Measurements from ENCODE around the gene B4GAT1. TPM values are rescaled to one million over a fixed set of nuclear protein-coding genes. Genes with fewer than 3 reads are reported as not detected.
"Not testable (repeated sequence)": the region's sequence is repeated elsewhere in the genome, so short reads cannot be mapped to it uniquely, and the experiment has no call there.

The B4GAT1 gene
- total and polyA plus RNA-seq, 4 experiments from 2014 or later, result 9.7 to 12.7 (median 11.0) TPM

DNA sequence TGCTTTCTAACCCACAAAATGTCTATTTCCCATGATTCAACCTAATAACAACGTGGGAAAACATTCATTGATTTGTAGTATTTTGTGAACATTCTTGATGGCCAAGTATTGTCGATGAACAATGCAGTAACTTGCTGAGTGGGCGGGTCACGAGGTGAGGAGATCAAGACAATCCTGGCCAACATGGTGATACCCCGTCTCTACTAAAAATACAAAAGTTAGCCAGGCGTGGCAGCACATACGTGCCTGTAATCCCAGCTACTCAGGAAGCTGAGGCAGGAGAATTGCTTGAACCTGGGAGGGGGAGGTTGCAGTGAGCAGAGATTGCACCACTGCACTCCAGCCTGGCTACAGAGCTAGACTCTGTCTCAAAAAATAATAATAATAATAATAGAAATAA, 32.8 kb upstream of the B4GAT1 start:
- H3K27me3 Mint-ChIP-seq; H3K27ac Mint-ChIP-seq; H3K4me1 ChIP-seq (ENCODE audit: insufficient read depth, low read length); H3K36me3 Mint-ChIP-seq; H3K4me3 Mint-ChIP-seq; H3K4me3 ChIP-seq (ENCODE audit: low read length in 2 of 2); DNase-seq; intact Hi-C loops (cut with micrococcal nuclease); POLR2A ChIA-PET (ENCODE audit: partially characterized antibody); H3K4me1 Mint-ChIP-seq; H3K27ac ChIP-seq (ENCODE audit: low read depth, low read length); H3K27me3 ChIP-seq (ENCODE audit: insufficient read depth, low read length); H3K9me3 Mint-ChIP-seq; H3K9me3 ChIP-seq (ENCODE audit: control insufficient read depth in 1 of 2, low read length in 2 of 2); H3K36me3 ChIP-seq (ENCODE audit: insufficient read depth, low read length): not testable (repeated sequence)
- CTCF ChIA-PET (ENCODE audit: partially characterized antibody), result interaction anchor here (0.7 to 5.2 kb wide), 4 partner anchors 10 to 475 kb away, joined by 3 to 40 read pairs (median 6); no protein-coding TSS in a partner anchor

DNA sequence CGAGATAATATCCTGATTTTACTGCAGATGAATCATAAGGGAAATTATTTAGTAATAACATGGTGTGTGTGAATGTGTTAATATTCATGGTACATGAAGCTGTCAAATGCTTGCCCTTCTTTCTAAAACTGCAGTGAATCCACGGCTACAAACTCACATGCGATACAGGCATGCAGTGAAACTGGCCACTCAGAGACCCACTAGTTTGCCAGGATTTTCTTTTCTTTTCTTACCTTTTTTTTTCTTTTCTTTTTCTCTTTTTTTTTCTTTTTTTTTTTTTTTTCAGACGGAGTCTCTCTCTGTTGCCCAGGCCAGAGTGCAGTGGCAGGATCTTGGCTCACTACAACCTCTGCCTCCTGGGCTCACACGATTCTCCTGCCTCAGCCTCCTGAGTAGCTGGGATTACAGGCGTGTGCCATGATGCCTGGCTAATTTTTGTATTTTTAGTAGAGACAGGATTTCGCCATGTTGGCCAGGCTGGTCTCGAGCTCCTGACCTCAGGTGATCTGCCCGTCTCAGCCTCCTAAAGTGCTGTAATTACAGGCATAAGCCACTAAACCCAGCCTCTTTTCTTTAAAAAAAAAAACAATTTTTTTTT, 26.4 kb upstream of the B4GAT1 start:
- H3K27ac ChIP-seq (ENCODE audit: low read depth, low read length); H3K9me3 Mint-ChIP-seq; POLR2A ChIA-PET (ENCODE audit: partially characterized antibody); H3K27me3 ChIP-seq (ENCODE audit: insufficient read depth, low read length); H3K27me3 Mint-ChIP-seq; H3K4me3 ChIP-seq (ENCODE audit: low read length in 2 of 2); H3K36me3 ChIP-seq (ENCODE audit: insufficient read depth, low read length); H3K36me3 Mint-ChIP-seq; H3K9me3 ChIP-seq (ENCODE audit: control insufficient read depth in 1 of 2, low read length in 2 of 2); DNase-seq: not testable (repeated sequence)
- Mint-ChIP-seq H3K4me3 (peak overlapping the region in 3 of 8 donors; percentile 7 to 51 (median 40)), H3K4me1 (peaks cover 5 to 17% (median 12%) of the 10 kb centered on the region in 4 donors), H3K27ac (peak overlapping the region in 3 of 7 donors; percentile 29 to 83 (median 62))
- intact Hi-C loops (cut with micrococcal nuclease), result loop anchor here (2.0 kb wide), 2 partner anchors 13 to 29 kb away; partner anchors contain the start of gene BRMS1
- H3K4me1 ChIP-seq (ENCODE audit: insufficient read depth, low read length), result peaks cover 12% of the 10 kb centered on the region
- CTCF ChIA-PET (ENCODE audit: partially characterized antibody), result interaction anchor here (1.3 to 7.2 kb wide), 4 partner anchors 10 to 62 kb away, joined by 3 to 69 read pairs (median 8); no protein-coding TSS in a partner anchor

DNA sequence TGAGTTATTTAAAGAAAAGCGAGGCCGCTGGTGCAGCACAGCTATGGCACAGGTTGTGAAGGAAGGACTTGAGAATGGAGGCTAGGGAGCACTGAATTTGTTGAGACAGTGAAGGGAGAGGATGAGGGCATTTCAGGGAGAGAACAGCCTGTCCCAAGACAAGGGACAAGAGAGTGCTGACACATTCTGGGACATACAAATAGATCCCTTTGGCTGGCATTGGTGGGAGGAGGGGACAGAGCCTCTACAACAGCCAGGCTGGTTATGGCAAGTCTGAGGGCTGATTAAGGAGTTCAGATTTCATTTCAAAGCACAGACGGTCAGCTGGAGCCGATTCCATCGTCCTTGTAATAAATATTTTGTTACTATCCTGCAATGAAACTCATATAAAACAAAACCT, 25.8 kb upstream of the B4GAT1 start:
- Mint-ChIP-seq H3K9me3 (no peaks in the 10 kb centered on the region), H3K4me3 (peak overlapping the region in 5 of 8 donors; percentile 7 to 51 (median 10)), H3K4me1 (peaks cover 5 to 17% (median 12%) of the 10 kb centered on the region in 4 donors), H3K27me3 (no peaks in the 10 kb centered on the region), H3K36me3 (peaks cover 0 to 2% of the 10 kb centered on the region in 2 donors), H3K27ac (peak overlapping the region in 3 of 7 donors; percentile 29 to 83 (median 62))
- no peak for DNase-seq
- no peaks in the 10 kb centered on the region for H3K27me3 ChIP-seq (ENCODE audit: insufficient read depth, low read length)
- H3K27ac ChIP-seq (ENCODE audit: low read depth, low read length), result no peak overlapping the region
- H3K36me3 ChIP-seq (ENCODE audit: insufficient read depth, low read length), result no peaks in the 10 kb centered on the region
- intact Hi-C loops (cut with micrococcal nuclease), result loop anchor here (2.0 kb wide), 2 partner anchors 14 to 28 kb away; partner anchors contain the start of gene BRMS1
- no peaks in the 10 kb centered on the region for H3K9me3 ChIP-seq (ENCODE audit: control insufficient read depth in 1 of 2, low read length in 2 of 2)
- no peak overlapping the region for H3K4me3 ChIP-seq (ENCODE audit: low read length in 2 of 2)
- ChIA-PET POLR2A (ENCODE audit: partially characterized antibody) (interaction anchor here (3.0 kb wide), 1 partner anchor 61 kb away, joined by 24 read pairs; no protein-coding TSS in a partner anchor), CTCF (ENCODE audit: partially characterized antibody) (interaction anchor here (1.3 to 7.2 kb wide), 4 partner anchors 10 to 61 kb away, joined by 3 to 69 read pairs (median 8); no protein-coding TSS in a partner anchor)
- peaks cover 12% of the 10 kb centered on the region for H3K4me1 ChIP-seq (ENCODE audit: insufficient read depth, low read length)

DNA sequence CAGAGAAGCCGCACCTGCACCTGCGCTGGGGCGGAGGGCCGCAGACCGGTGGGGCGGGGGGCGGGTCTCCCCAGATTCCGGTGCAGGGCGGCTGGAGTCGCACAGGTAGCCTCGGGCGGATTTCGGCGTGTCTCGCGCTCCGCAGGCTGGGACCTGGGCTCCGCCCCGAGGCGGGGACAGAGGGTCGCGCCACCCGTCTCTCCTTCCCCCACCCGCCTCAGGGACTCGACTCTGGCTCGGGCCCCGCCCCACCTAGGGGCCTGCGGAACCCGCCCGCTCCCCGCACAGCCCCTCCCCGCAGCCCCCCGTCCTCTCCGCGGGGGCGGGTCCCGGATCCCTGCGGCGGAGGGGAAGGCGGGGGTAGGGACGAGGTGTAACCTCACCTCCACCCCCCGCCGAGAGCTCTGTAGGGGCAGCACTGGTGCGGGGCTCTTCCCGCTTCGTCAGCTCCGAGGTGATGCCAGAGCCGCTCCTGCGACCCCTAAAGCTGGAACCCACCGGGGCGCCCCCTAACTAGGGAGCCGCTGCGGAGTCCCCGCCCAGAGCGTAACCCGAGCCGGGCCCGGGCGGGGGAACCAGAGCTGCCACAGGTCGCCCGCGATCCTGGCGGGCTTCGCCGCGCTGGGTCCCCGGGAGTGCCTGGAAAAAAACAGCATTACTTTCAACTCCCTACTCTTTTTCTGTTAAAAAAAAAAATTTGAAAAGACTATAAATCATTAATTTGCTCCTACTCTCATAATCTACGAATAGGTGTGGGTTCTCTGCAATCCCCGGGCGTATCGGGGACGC, 24.4 kb upstream of the B4GAT1 start, which contains the start of gene SLC29A2:
Gene SLC29A2, minus strand, starts transcription at position 134 of the 789 bp plus-strand sequence. CDS start 169 bp downstream, outside the sequence.
- Mint-ChIP-seq H3K27me3 (no peaks in the 10 kb centered on the region), H3K4me3 (peak within 1 kb of the TSS; percentile 88 to 95 (median 92)), H3K27ac (peak within 1 kb of the TSS; percentile 83 to 95 (median 94)), H3K36me3 (peaks cover 0 to 2% of the 10 kb centered on the region in 2 donors), H3K9me3 (no peaks in the 10 kb centered on the region), H3K4me1 (peaks cover 5 to 17% (median 12%) of the 10 kb centered on the region in 4 donors)
- DNase-seq, result peak; percentile 72 to 78 (median 72)
- H3K27ac ChIP-seq (ENCODE audit: low read depth, low read length), result peak within 1 kb of the TSS; percentile 61
- peak within 1 kb of the TSS; percentile 49 to 71 for H3K4me3 ChIP-seq (ENCODE audit: low read length in 2 of 2)
- peaks cover 12% of the 10 kb centered on the region for H3K4me1 ChIP-seq (ENCODE audit: insufficient read depth, low read length)
- ChIA-PET POLR2A (ENCODE audit: partially characterized antibody) (interaction anchor here (0.6 to 3.0 kb wide), 15 partner anchors 14 to 1358 kb away, joined by 3 to 31 read pairs (median 4); partner anchors contain the start of genes ARL2, B4GAT1, BRMS1 and CFL1), CTCF (ENCODE audit: partially characterized antibody) (interaction anchor here (1.0 to 7.2 kb wide), 8 partner anchors 10 to 67 kb away, joined by 3 to 69 read pairs (median 4); partner anchors contain the start of genes B4GAT1, BRMS1 and MRPL11)
- no peaks in the 10 kb centered on the region for H3K9me3 ChIP-seq (ENCODE audit: control insufficient read depth in 1 of 2, low read length in 2 of 2)
- H3K27me3 ChIP-seq (ENCODE audit: insufficient read depth, low read length), result no peaks in the 10 kb centered on the region
- H3K36me3 ChIP-seq (ENCODE audit: insufficient read depth, low read length), result no peaks in the 10 kb centered on the region
- intact Hi-C loops (cut with micrococcal nuclease), result loop anchor here (1.0 to 2.0 kb wide), 3 partner anchors 15 to 27 kb away; partner anchors contain the start of gene BRMS1

DNA sequence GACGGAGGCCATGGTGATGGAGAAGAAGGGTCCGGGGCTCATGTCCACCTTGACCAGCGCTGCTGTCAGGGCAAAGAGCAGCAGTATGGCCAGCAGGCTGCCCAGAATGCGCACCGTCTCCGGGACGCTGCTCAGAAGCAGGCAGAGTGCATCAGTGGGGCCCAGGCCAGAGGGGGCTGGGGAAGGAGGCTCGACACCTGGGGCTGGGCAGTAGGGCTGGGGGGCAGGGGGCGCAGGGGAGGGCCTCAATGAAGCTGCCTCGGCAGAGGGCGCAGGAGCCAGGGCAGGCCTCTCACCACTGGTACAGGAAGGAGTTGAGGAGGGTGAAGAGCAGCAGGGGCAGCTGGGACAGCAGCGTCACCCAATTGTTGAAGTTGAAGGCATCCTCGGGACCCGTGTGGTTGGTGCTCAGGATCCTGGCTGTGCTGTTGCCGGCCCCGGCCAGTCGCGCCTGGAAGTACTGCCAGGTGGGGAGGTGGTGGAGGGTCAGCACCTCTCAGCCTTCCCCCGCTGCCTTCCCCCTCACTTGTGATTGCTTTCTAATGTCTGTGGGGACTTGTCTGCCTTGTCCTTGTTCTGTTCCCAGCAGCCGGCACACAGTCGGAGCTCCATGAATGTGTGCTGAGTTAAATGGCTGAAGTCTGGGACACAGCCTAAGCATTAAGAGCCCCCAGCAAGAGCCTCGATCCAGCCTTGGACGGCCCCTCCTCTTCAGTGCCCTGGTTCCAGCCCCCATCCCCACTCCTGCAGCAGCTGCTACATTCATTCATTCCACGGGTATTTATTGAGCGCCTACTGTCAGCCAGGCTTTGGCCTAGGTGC, 21.9 kb upstream of the B4GAT1 start:
- Histone ChIP-seq H3K27me3 (ENCODE audit: insufficient read depth, low read length) (no peaks in the 10 kb centered on the region), H3K4me3 (ENCODE audit: low read length in 2 of 2) (no peak overlapping the region), H3K9me3 (ENCODE audit: control insufficient read depth in 1 of 2, low read length in 2 of 2) (no peaks in the 10 kb centered on the region), H3K4me1 (ENCODE audit: insufficient read depth, low read length) (peaks cover 12% of the 10 kb centered on the region), H3K36me3 (ENCODE audit: insufficient read depth, low read length) (no peaks in the 10 kb centered on the region), H3K27ac (ENCODE audit: low read depth, low read length) (no peak overlapping the region)
- Mint-ChIP-seq H3K4me3 (peak overlapping the region in 5 of 8 donors; percentile 19 to 91 (median 62)), H3K36me3 (peaks cover 0 to 2% of the 10 kb centered on the region in 2 donors), H3K9me3 (no peaks in the 10 kb centered on the region), H3K27ac (peak overlapping the region in 2 of 7 donors; percentile 9 to 63), H3K4me1 (peaks cover 5 to 17% (median 12%) of the 10 kb centered on the region in 4 donors), H3K27me3 (no peaks in the 10 kb centered on the region)
- intact Hi-C loops (cut with micrococcal nuclease), result no loop called here
- ChIA-PET POLR2A (ENCODE audit: partially characterized antibody) (interaction anchor here (0.5 kb wide), 1 partner anchor 264 kb away, joined by 3 read pairs; no protein-coding TSS in a partner anchor), CTCF (ENCODE audit: partially characterized antibody) (interaction anchor here (1.2 to 7.2 kb wide), 2 partner anchors 16 to 58 kb away, joined by 3 to 69 read pairs; no protein-coding TSS in a partner anchor)
- DNase-seq, result no peak

- intact Hi-C loops (cut with micrococcal nuclease), result no loop called here
- peak overlapping the region in 2 of 7 donors; percentile 44 to 48 for H3K27ac Mint-ChIP-seq
- Histone ChIP-seq H3K4me3 (ENCODE audit: low read length in 2 of 2) (no peak overlapping the region), H3K27me3 (ENCODE audit: insufficient read depth, low read length) (no peaks in the 10 kb centered on the region), H3K27ac (ENCODE audit: low read depth, low read length) (no peak overlapping the region), H3K9me3 (ENCODE audit: control insufficient read depth in 1 of 2, low read length in 2 of 2) (no peaks in the 10 kb centered on the region), H3K36me3 (ENCODE audit: insufficient read depth, low read length) (no peaks in the 10 kb centered on the region), H3K4me1 (ENCODE audit: insufficient read depth, low read length) (peaks cover 12% of the 10 kb centered on the region)
- H3K27me3 Mint-ChIP-seq, result no peaks in the 10 kb centered on the region
- H3K4me3 Mint-ChIP-seq, result peak overlapping the region in 1 of 8 donors; percentile 32
- DNase-seq, result no peak
- ChIA-PET POLR2A (ENCODE audit: partially characterized antibody) (interaction anchor here (0.5 kb wide), 1 partner anchor 264 kb away, joined by 3 read pairs; no protein-coding TSS in a partner anchor), CTCF (ENCODE audit: partially characterized antibody) (interaction anchor here (8.9 kb wide), 1 partner anchor 18 kb away, joined by 87 read pairs; no protein-coding TSS in a partner anchor)
- peaks cover 5 to 17% (median 12%) of the 10 kb centered on the region in 4 donors for H3K4me1 Mint-ChIP-seq
- peaks cover 0 to 2% of the 10 kb centered on the region in 2 donors for H3K36me3 Mint-ChIP-seq
- H3K9me3 Mint-ChIP-seq, result no peaks in the 10 kb centered on the region
These were observed 21.1 kb upstream of the B4GAT1 start for GRCh38 chr11:66368484-66368883.
